Smooth muscle cell (in vitro differentiated cells): ENCODE results near the gene ACLY. TPM values are rescaled to one million over a fixed set of nuclear protein-coding genes. Genes with fewer than 3 reads are reported as not detected.
"Not testable (repeated sequence)": the region's sequence is repeated elsewhere in the genome, so short reads cannot be mapped to it uniquely, and the experiment has no call there.

Source experiments
- DNase-seq: peaks from one replicate; lab custom pipeline; 2025; ENCODE audit not compliant: unreplicated experiment; lab: John Stamatoyannopoulos, UW
- H2AFZ ChIP-seq: fragments of 200-600 bp; sonication (generic); 2 replicates; pipeline ENCODE4 v1.6.0; 2016; ENCODE audit warnings: antibody characterized with exemption, low read depth, mild to moderate bottlenecking
- H3F3A ChIP-seq: fragments of 200-600 bp; sonication (generic); 2 replicates; pipeline ENCODE4 v1.6.0; 2017; ENCODE audit warnings: antibody characterized with exemption, low read depth
- H3K27ac ChIP-seq: fragments of 200-600 bp; sonication (generic); 2 replicates; pipeline ENCODE4 v1.5.1; 2016; ENCODE audit warnings: low read depth, mild to moderate bottlenecking
- H3K27me3 ChIP-seq: fragments of 200-600 bp; sonication (generic); 2 replicates; pipeline ENCODE4 v1.6.1; 2016; ENCODE audit warnings: low read depth, mild to moderate bottlenecking
- H3K36me3 ChIP-seq: fragments of 200-600 bp; sonication (generic); 2 replicates; pipeline ENCODE4 v1.5.1; 2016; ENCODE audit warnings: low read depth
- H3K4me1 ChIP-seq: fragments of 200-600 bp; sonication (generic); 2 replicates; pipeline ENCODE4 v1.5.1; 2016; ENCODE audit warnings: low read depth
- H3K4me2 ChIP-seq: fragments of 200-600 bp; sonication (generic); 2 replicates; pipeline ENCODE4 v1.6.0; 2016; ENCODE audit warnings: mild to moderate bottlenecking
- H3K4me3 ChIP-seq: fragments of 200-600 bp; sonication (generic); 2 replicates; pipeline ENCODE4 v1.5.1; 2016; ENCODE audit warnings: mild to moderate bottlenecking
- H3K79me2 ChIP-seq: fragments of 200-600 bp; sonication (generic); 2 replicates; pipeline ENCODE4 v1.6.0; 2016; ENCODE audit warnings: low read depth, mild to moderate bottlenecking
- H3K9ac ChIP-seq: fragments of 200-600 bp; sonication (generic); 2 replicates; pipeline ENCODE4 v1.6.0; 2016; ENCODE audit warnings: low read depth
- H3K9me3 ChIP-seq: fragments of 200-600 bp; sonication (generic); replicated peaks from 2 replicates; pipeline ENCODE4 v1.5.1; 2016; ENCODE audit warnings: low read depth
- H4K20me1 ChIP-seq: fragments of 200-600 bp; sonication (generic); 2 replicates; pipeline ENCODE4 v1.6.0; 2016; ENCODE audit warnings: low read depth
- CTCF ChIP-seq: fragments of 200-600 bp; sonication (generic); IDR thresholded peaks from 2 replicates; pipeline ENCODE4 v1.5.1; 2017; ENCODE audit warnings: borderline replicate concordance, mild to moderate bottlenecking, antibody characterized with exemption; ENCODE audit not compliant: insufficient read depth, poor library complexity, severe bottlenecking
- WGBS: methylation state at CpG from one replicate; pipeline ENCODE4 v1.1.7; 2016; ENCODE audit warnings: low lambda C conversion rate; 5-methylcytosine and 5-hydroxymethylcytosine counted together
- polyA plus RNA-seq: library from polyadenylated mRNA; unstranded; fragments of >200 nt; fragmentation: Nextera tagmentation; extraction: Ambion mirVana; gene quantifications from 2 replicates; pipeline ENCODE4 v1.2.1, GENCODE V29; 2016
- total RNA-seq: library from RNA; depleted of rRNA; stranded (reverse); fragments of >200 nt; gene quantifications from 2 replicates; pipeline ENCODE4 v1.2.3, GENCODE V29; 2014

The ACLY gene
- total and polyA plus RNA-seq, 2 experiments from 2014 or later = 172 to 188 TPM

DNA sequence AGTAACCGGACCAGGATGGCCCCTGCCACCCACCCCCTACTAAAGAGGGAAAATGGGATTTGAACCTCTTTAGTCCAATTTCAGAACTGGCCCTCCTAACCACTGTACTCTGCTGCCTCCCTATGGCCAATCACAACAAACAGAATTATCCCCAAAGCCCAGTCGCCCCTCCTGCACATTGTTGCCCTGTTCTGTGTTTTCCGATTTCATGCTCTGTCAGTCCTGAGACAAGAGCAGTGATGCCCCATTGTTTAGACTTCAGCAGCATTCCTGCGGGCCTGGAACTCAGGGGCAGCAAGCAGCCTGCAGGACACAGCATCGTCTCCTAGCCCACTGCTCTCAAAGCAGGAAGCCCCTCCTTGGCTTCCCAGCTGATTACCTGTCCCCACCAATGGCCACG lies 33.0 kb downstream of the ACLY start:
- H3K4me3 ChIP-seq = no peak overlapping the region
- H4K20me1 ChIP-seq = peaks cover 85% of the 10 kb centered on the region
- H3K36me3 ChIP-seq = peaks cover 30% of the 10 kb centered on the region
- H3K9ac ChIP-seq = no peak overlapping the region
- no peak overlapping the region for H2AFZ ChIP-seq
- no peak for DNase-seq
- TF ChIP-seq CTCF = peak; percentile 6
- peaks cover 24% of the 10 kb centered on the region for H3K79me2 ChIP-seq
- 94% methylated on average over 6 of the region's 6 CpGs for WGBS
- no peak overlapping the region for H3K4me2 ChIP-seq
- no peaks in the 10 kb centered on the region for H3K4me1 ChIP-seq
- H3K27me3 ChIP-seq = no peaks in the 10 kb centered on the region
- H3K27ac ChIP-seq = no peak overlapping the region
- no peaks in the 10 kb centered on the region for H3F3A ChIP-seq
- H3K9me3 ChIP-seq = no peaks in the 10 kb centered on the region

GRCh38 chr17:41882756-41883155 lies 36.0 kb downstream of the ACLY start:
- Histone ChIP-seq H3K4me2 (no peak overlapping the region), H4K20me1 (peaks cover 89% of the 10 kb centered on the region), H3K9me3 (no peaks in the 10 kb centered on the region), H3K79me2 (peaks cover 23% of the 10 kb centered on the region), H3K27ac (no peak overlapping the region), H3K36me3 (peaks cover 35% of the 10 kb centered on the region), H3F3A (no peaks in the 10 kb centered on the region), H3K4me3 (no peak overlapping the region), H3K9ac (no peak overlapping the region), H2AFZ (no peak overlapping the region), H3K4me1 (no peaks in the 10 kb centered on the region), H3K27me3 (no peaks in the 10 kb centered on the region)
- TF ChIP-seq CTCF = no peak
- WGBS = 94% methylated on average over 6 of the region's 6 CpGs
- DNase-seq = no peak

DNA sequence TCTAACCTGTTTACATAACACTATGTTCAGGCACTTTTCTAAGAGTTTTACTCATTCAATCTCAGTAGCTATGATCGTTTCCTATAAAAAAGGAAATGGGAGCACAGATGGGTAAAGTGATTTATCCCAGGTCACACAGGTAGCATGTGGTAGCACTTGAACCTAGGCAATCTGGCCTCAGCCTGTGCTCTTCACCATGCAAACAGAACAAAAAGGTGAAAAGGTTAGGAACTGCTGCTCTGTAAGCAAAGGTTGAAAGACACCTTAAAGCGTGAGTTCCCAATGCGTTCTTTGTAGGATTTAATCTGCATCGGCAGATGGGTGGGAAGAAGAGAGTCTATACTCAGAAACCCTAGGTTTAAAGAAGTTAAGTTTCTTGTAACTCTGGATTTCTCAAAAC lies 38.6 kb downstream of the ACLY start:
- Histone ChIP-seq H3K4me3 (no peak overlapping the region), H3K79me2 (peaks cover 18% of the 10 kb centered on the region), H3K9ac (no peak overlapping the region), H3K4me2 (no peak overlapping the region), H3K36me3 (peaks cover 34% of the 10 kb centered on the region), H3F3A (no peaks in the 10 kb centered on the region), H2AFZ (no peak overlapping the region), H3K27ac (no peak overlapping the region), H3K27me3 (no peaks in the 10 kb centered on the region), H3K4me1 (no peaks in the 10 kb centered on the region), H4K20me1 (peaks cover 69% of the 10 kb centered on the region), H3K9me3 (no peaks in the 10 kb centered on the region)
- WGBS = 96% methylated on average over 4 of the region's 4 CpGs
- TF ChIP-seq CTCF = no peak
- no peak for DNase-seq

DNA sequence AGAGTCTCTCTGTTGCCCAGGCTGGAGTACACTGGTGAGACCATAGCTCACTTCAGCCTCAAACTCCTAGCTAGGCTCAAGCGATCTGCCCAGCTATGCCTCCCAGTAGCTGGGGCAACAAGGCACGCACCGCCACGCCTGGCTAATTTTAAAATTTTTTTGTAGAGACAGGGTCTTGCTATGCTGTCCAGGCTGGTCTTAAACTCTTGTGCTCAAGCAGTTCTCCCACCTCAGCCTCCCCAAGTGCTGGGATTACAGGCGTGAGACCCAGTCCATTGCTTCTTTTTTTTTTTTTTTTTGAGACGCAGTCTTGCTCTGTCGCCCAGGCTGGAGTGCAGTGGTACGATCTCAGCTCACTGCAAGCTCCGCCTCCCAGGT lies 44.5 kb downstream of the ACLY start:
- H4K20me1 ChIP-seq = peaks cover 33% of the 10 kb centered on the region
- not testable (repeated sequence) for H3K4me2 ChIP-seq, H3K27me3 ChIP-seq, H2AFZ ChIP-seq, H3K9me3 ChIP-seq, H3K9ac ChIP-seq, DNase-seq, H3K4me3 ChIP-seq, H3K79me2 ChIP-seq, H3K4me1 ChIP-seq
- H3K36me3 ChIP-seq = peaks cover 25% of the 10 kb centered on the region
- peak overlapping the region; percentile 2 for H3K27ac ChIP-seq
- H3F3A ChIP-seq = peaks cover 19% of the 10 kb centered on the region
- WGBS = 98% methylated on average over 9 of the region's 9 CpGs
